PC-3 (cell line): Measurements from ENCODE around the gene CYP4B1. TPM values are rescaled to one million over a fixed set of nuclear protein-coding genes. Genes with fewer than 3 reads are reported as not detected.

Experiments used
- ATAC-seq: fragments of 200-7000 bp; cut with Tn5 transposase; 2 replicates; pipeline ENCODE4 v1.9.1; 2020; ENCODE audit warnings: mild to moderate bottlenecking, moderate library complexity
- BruUV-seq: library from RNA; stranded (reverse); fragments of 400-500 nt; replicated peaks from 2 replicates; lab custom pipeline; 2021; lab: Mats Ljungman, UMichigan
- CTCF ChIA-PET: fragments of 300-600 bp; sonication (Branson Sonifier 250); formaldehyde crosslinking; loops from one replicate; lab custom pipeline; 2022; ENCODE audit warnings: antibody characterized with exemption; lab: Charles Lee
- POLR2A ChIA-PET: fragments of 300-600 bp; sonication (Branson Sonifier 250); formaldehyde crosslinking; loops from one replicate; lab custom pipeline; 2022; ENCODE audit warnings: antibody characterized with exemption; ENCODE audit not compliant: unreplicated experiment; lab: Charles Lee
- DNase-seq: peaks from one replicate; pipeline ENCODE4 v3.0.0-alpha.2; 2015
- H2AFZ ChIP-seq: fragments of 300-600 bp; sonication (generic); 2 replicates; pipeline ENCODE4 v1.6.0; 2016; ENCODE audit warnings: antibody characterized with exemption, low read length
- H3F3A ChIP-seq: fragments of 300-600 bp; sonication (generic); one replicate; pipeline ENCODE4 v1.6.0; 2017; ENCODE audit warnings: antibody characterized with exemption, low read length, control low read depth, mild to moderate bottlenecking; ENCODE audit not compliant: unreplicated experiment
- H3K27ac ChIP-seq: fragments of 300-600 bp; sonication (generic); 2 replicates; pipeline ENCODE4 v1.5.1; 2016; ENCODE audit warnings: mild to moderate bottlenecking, low read length
- H3K27me3 ChIP-seq: fragments of 300-600 bp; sonication (generic); 2 replicates; pipeline ENCODE4 v1.6.1; 2016; ENCODE audit warnings: low read length, mixed read lengths
- H3K36me3 ChIP-seq: fragments of 300-600 bp; sonication (generic); 2 replicates; pipeline ENCODE4 v1.6.1; 2016; ENCODE audit warnings: low read depth, mixed run types, low read length, mixed read lengths
- H3K4me1 ChIP-seq: fragments of 300-600 bp; sonication (generic); 2 replicates; pipeline ENCODE4 v1.5.1; 2016; ENCODE audit warnings: low read length; ENCODE audit not compliant: insufficient read depth
- H3K4me2 ChIP-seq: fragments of 300-600 bp; sonication (generic); 2 replicates; pipeline ENCODE4 v1.6.0; 2016; ENCODE audit warnings: low read length
- H3K4me3 ChIP-seq: fragments of 300-600 bp; sonication (generic); 2 replicates; pipeline ENCODE4 v1.5.1; 2016; ENCODE audit warnings: mild to moderate bottlenecking, low read length, mixed read lengths
- H3K79me2 ChIP-seq: fragments of 300-600 bp; sonication (generic); 2 replicates; pipeline ENCODE4 v1.6.1; 2017; ENCODE audit warnings: low read length, mixed read lengths
- H3K9ac ChIP-seq: fragments of 300-600 bp; sonication (generic); 2 replicates; pipeline ENCODE4 v1.6.0; 2016; ENCODE audit warnings: mild to moderate bottlenecking, low read length
- H3K9me2 ChIP-seq: fragments of 300-600 bp; sonication (generic); replicated peaks from 2 replicates; pipeline ENCODE4 v1.6.1; 2016; ENCODE audit warnings: mixed run types, low read length, mixed read lengths
- H3K9me3 ChIP-seq: fragments of 300-600 bp; sonication (generic); 2 replicates; pipeline ENCODE4 v1.6.1; 2016; ENCODE audit warnings: low read length, mixed read lengths
- H4K20me1 ChIP-seq: fragments of 300-600 bp; sonication (generic); 2 replicates; pipeline ENCODE4 v1.6.1; 2016; ENCODE audit warnings: low read length, mixed read lengths
- CTCF ChIP-seq: fragments of 300-600 bp; sonication (generic); conservative IDR thresholded peaks from 2 replicates; pipeline ENCODE4 v1.5.1; 2017; ENCODE audit warnings: antibody characterized with exemption, low read depth, mild to moderate bottlenecking, low read length
- EZH2 ChIP-seq: fragments of 300-600 bp; sonication (generic); IDR thresholded peaks from one replicate; pipeline ENCODE4 v1.6.1; 2017; ENCODE audit warnings: antibody characterized with exemption, mild to moderate bottlenecking, low read length; ENCODE audit not compliant: unreplicated experiment
- EZH2phosphoT487 ChIP-seq: fragments of 300-600 bp; sonication (generic); IDR thresholded peaks from 2 replicates; pipeline ENCODE4 v1.6.1; 2018; ENCODE audit warnings: mild to moderate bottlenecking, antibody characterized with exemption, low read length, borderline replicate concordance
- intact Hi-C: fragments of 100-400 bp; cut with micrococcal nuclease; formaldehyde crosslinking; loops from 2 replicates; pipeline ENCODE4 v1.9.0; 2023
- total RNA-seq: library from RNA; depleted of rRNA; stranded (reverse); fragments of >200 nt; gene quantifications from 2 replicates; pipeline ENCODE4 v1.2.3, GENCODE V29; 2014

Gene CYP4B1
- total RNA-seq, 1 experiment from 2014 or later = not detected

GRCh38 chr1:46812996-46813857, 14.4 kb downstream of the CYP4B1 start:
- no TSS peak for BruUV-seq
- no peak for DNase-seq

GRCh38 chr1:46813858-46814396, 15.1 kb downstream of the CYP4B1 start:
- DNase-seq (no peak), ATAC-seq (no peak)
- H3K79me2 ChIP-seq = no peaks in the 10 kb centered on the region
- H3K4me2 ChIP-seq = no peak overlapping the region
- no peak overlapping the region for H3K9ac ChIP-seq
- H3K9me3 ChIP-seq = no peaks in the 10 kb centered on the region
- no TSS peak for BruUV-seq
- H3K4me1 ChIP-seq = no peaks in the 10 kb centered on the region
- H3K36me3 ChIP-seq = no peaks in the 10 kb centered on the region
- H2AFZ ChIP-seq = no peak overlapping the region
- no peaks in the 10 kb centered on the region for H3K9me2 ChIP-seq
- CTCF ChIA-PET = no interaction called here
- POLR2A ChIA-PET = no interaction called here
- H3K27ac ChIP-seq = no peak overlapping the region
- TF ChIP-seq EZH2phosphoT487 = no peak
- no peak for TF ChIP-seq CTCF
- no peak for TF ChIP-seq EZH2
- H4K20me1 ChIP-seq = no peaks in the 10 kb centered on the region
- no peak overlapping the region for H3K4me3 ChIP-seq
- peaks cover 3% of the 10 kb centered on the region; the same call in 1 of the 2 replicates for H3K27me3 ChIP-seq
- intact Hi-C loops = no loop called here
- no peaks in the 10 kb centered on the region for H3F3A ChIP-seq

More at GRCh38 chr1:46812996-46813857, 14.4 kb downstream of the CYP4B1 start:
- Histone ChIP-seq H3F3A (no peaks in the 10 kb centered on the region), H3K36me3 (no peaks in the 10 kb centered on the region), H3K27me3 (peaks cover 3% of the 10 kb centered on the region; the same call in 1 of the 2 replicates), H3K9me2 (no peaks in the 10 kb centered on the region), H3K4me1 (no peaks in the 10 kb centered on the region), H3K9me3 (no peaks in the 10 kb centered on the region), H4K20me1 (no peaks in the 10 kb centered on the region), H3K9ac (no peak overlapping the region), H3K4me2 (no peak overlapping the region), H3K79me2 (no peaks in the 10 kb centered on the region), H3K4me3 (no peak overlapping the region), H3K27ac (no peak overlapping the region), H2AFZ (no peak overlapping the region)
- intact Hi-C loops = no loop called here
- TF ChIP-seq EZH2phosphoT487 = no peak
- no peak for ATAC-seq
- ChIA-PET POLR2A (no interaction called here), CTCF (no interaction called here)

- Histone ChIP-seq H2AFZ (no peak overlapping the region), H3K79me2 (no peaks in the 10 kb centered on the region), H3K27ac (no peak overlapping the region), H3F3A (no peaks in the 10 kb centered on the region), H3K27me3 (peaks cover 3% of the 10 kb centered on the region; the same call in 1 of the 2 replicates), H3K4me3 (no peak overlapping the region), H3K36me3 (no peaks in the 10 kb centered on the region), H3K4me2 (no peak overlapping the region), H3K9ac (no peak overlapping the region), H4K20me1 (no peaks in the 10 kb centered on the region), H3K9me3 (no peaks in the 10 kb centered on the region), H3K9me2 (no peaks in the 10 kb centered on the region), H3K4me1 (no peaks in the 10 kb centered on the region)
- no peak for TF ChIP-seq CTCF
- TF ChIP-seq EZH2 = no peak
- TF ChIP-seq EZH2phosphoT487 = no peak
- ATAC-seq = no peak
- intact Hi-C loops = no loop called here
- no TSS peak for BruUV-seq
- ChIA-PET CTCF (no interaction called here), POLR2A (no interaction called here)
- DNase-seq = no peak
Observed at GRCh38 chr1:46815133-46815532, 16.3 kb downstream of the CYP4B1 start.
